Brain pericyte (primary cell): ENCODE results near the gene CD22.
"Not testable (repeated sequence)": the region's sequence is repeated elsewhere in the genome, so short reads cannot be mapped to it uniquely, and the experiment has no call there.

Source experiments
- DNase-seq: peaks from one replicate; pipeline ENCODE4 v3.0.0-alpha.2; 2012; ENCODE audit warnings: low read depth, low spot score

CD22 gene

GRCh38 chr19:35328851-35329285 is at the start of gene CD22:
Gene CD22 (plus strand): TSS chr19:35329187. CDS start chr19:35332041, 2,854 bp downstream.
- no peak for DNase-seq

- no peak for DNase-seq
Observed at GRCh38 chr19:35279374-35279773, 49.6 kb upstream of the CD22 start.

DNA sequence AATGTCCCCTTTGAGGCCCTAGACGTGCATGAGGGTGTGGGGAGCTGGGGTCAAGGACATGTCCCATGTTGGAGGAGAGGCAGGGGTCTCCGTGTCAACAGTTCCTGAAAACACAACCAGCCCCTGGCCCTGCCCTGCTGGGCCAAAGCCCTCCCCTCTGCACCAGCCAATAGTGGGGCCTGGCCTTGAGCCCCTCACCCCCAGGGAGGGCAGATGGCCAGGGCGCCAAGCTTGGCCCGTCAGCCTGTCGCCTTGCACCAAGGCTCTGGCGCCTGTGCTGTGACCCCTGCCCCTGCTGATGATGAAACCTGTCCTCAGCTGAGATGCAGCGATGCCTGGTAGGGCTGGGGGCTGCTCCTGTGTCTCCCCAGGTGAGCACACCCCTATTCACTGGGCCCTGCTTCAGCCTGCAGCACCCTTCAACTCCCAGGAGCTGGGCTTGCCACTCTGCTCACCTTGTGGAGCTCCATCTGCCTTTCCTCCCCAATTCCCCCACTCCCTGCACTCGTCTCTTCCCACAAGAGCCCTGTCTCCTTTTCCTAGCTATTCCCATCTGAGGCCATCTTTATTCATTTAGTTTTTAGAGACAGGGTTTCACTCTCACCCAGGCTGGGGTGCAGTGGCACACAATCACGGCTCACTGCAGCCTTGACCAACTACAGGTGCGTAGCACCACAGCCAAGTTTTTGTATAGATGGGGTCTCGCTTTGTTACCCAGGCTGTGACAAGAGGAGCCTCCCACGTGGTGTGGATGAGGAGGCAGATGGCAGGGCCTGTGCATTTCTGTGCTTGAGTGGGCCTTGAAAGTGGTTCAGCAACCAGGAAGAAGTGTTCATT is 48.8 kb upstream of the CD22 start:
- no peak for DNase-seq

GRCh38 chr19:35281303-35281702 is 47.7 kb upstream of the CD22 start:
- no peak for DNase-seq

GRCh38 chr19:35284153-35285094 is 44.6 kb upstream of the CD22 start:
- DNase-seq, result no peak

- DNase-seq, result no peak
Observed at GRCh38 chr19:35285095-35285449, 43.9 kb upstream of the CD22 start.

GRCh38 chr19:35285465-35285864 is 43.5 kb upstream of the CD22 start:
- DNase-seq, result not testable (repeated sequence)

GRCh38 chr19:35286101-35286500 is 42.9 kb upstream of the CD22 start:
- not testable (repeated sequence) for DNase-seq

- DNase-seq, result no peak
Observed at GRCh38 chr19:35287713-35288112, 41.3 kb upstream of the CD22 start.

DNA sequence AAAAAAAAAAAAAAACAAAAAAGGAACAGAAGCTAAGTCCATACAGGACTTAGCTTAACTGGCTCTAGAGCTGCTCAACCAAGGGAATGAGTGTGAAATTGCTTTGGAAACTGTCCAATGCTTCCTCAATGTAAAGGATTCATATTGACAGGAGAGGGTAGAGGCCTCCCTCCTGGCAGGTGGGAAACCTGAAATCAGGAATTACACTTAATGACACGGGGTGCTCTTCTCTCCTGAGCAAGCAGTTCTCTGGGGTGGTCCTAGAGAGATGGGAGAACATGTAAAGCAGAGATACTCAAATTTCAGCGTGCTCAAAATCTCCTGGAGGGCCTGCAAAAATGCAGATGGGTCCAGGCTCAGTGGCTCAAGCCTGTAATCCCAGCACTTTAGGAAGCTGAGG is 40.7 kb upstream of the CD22 start:
- no peak for DNase-seq

DNA sequence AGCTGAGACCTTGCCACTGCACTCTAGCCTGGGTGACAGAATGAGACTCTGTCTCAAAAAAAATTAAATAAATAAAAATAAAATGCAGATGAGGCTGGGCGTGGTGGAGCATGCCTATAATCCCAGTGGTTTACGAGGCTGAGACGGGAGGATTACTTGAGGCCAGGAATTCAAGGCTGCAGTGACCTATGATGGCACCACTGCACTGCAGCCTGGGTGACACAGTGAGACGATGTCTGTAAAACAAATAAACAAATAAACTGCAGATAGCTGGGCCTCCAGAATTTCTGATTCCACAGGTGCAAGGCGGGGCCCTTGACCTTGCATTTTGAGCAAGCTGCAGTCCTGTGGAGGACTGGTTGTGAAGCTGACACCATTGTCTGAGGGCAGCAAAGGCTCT is 40.1 kb upstream of the CD22 start:
- DNase-seq, result no peak

DNA sequence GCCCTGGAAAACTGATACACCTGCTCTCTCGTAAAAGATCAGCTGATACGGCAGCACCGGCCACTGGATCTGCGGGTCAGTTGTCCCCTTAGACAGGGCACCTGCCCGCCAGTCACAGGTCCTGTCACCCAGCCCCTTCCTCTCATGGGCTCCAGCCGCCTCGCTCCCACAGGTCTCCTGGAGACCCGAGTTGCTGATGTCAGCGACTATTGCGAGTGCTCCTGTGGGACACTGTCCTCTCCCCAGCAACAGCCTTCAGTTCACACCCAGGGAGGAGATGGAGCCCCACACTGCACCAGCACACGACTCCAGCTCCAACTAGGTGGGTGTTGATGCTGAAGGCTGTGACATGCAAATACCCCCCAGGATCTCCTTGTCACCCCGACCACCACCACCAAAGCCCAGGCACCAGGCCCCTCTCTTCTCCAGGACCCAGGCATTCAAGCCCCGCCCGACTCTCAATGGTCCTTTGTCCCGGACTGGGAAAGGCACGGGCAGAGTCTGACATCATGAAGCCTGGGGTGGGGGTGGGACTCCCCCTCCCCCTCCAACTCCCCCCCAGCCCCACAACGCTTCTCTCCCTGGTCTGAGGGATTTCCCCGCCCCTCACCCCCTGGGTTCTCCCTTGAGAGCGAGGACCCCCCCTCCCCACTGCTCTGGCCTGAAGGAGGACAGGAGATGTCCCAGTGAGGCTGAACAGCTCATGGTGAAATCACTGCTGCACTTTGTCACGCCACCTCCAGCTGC is 38.4 kb upstream of the CD22 start:
- no peak for DNase-seq

DNA sequence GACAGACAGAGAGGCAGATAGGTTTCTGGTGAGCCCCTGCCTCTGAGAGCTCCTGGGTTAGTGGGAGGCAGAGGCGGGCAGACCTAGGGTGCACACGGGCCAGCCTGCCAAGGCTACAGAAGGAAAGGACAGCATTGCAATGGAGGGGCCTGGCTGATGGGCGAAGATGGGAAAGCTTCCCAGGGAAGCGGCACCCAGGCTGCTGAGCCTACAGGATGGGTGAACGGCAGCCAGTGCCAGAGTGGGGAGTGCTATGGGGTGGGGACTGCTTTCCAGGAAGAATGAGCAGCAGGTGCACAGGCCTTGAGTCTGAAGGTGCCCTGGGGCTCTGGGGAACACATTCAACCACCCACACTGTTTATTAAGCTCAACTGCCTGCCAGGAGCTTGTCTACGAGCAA is 37.7 kb upstream of the CD22 start:
- no peak for DNase-seq

DNA sequence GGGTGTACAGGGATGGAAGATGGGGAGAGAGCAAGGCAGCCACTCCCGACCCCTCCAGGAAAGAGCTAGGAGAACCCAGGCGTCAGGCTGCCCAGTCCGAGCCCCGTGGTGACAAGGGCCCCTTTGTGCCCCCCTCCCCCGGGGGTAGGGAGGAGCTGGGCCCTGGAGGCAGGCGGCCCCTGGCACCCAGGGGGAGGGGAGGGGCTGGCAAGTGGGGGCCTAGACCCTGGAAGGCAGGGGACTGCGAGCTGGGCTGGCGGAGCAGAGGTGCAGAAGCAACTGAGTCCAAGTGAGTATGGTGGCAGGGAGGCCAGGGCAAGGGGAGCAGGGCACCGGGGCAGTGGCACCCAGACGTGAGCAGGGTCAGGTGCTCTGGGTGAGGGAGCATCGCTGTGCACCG is 37.1 kb upstream of the CD22 start, which contains the start of gene MAG:
TSS of gene MAG (plus strand) at position 246 of the 400 bp plus-strand sequence. CDS start 3,248 bp downstream, outside the sequence.
- DNase-seq, result no peak

GRCh38 chr19:35292421-35293362 is 36.3 kb upstream of the CD22 start:
- no peak for DNase-seq

DNA sequence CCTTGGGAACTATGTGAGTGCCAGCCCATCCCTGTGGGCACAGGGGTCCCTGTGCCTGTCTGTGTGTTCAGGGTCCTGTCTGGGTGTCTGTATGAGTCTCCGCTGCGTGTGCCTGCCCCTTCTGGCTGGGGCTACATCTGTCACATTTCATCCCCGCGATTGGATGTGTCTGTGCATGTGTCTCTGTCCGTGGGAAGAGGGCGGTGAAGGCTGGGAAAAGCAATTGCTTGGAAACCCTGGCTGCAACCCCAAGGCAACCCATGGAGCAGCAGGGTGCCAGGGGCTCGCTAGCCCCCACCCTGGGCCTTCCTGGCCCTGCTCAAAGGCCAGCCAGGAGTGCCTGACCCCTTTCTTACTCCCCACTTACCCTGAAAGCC is 35.6 kb upstream of the CD22 start:
- no peak for DNase-seq

- DNase-seq, result no peak
Observed at GRCh38 chr19:35293808-35294207, 35.2 kb upstream of the CD22 start.

- DNase-seq, result no peak
Observed at GRCh38 chr19:35294328-35294727, 34.7 kb upstream of the CD22 start.

DNA sequence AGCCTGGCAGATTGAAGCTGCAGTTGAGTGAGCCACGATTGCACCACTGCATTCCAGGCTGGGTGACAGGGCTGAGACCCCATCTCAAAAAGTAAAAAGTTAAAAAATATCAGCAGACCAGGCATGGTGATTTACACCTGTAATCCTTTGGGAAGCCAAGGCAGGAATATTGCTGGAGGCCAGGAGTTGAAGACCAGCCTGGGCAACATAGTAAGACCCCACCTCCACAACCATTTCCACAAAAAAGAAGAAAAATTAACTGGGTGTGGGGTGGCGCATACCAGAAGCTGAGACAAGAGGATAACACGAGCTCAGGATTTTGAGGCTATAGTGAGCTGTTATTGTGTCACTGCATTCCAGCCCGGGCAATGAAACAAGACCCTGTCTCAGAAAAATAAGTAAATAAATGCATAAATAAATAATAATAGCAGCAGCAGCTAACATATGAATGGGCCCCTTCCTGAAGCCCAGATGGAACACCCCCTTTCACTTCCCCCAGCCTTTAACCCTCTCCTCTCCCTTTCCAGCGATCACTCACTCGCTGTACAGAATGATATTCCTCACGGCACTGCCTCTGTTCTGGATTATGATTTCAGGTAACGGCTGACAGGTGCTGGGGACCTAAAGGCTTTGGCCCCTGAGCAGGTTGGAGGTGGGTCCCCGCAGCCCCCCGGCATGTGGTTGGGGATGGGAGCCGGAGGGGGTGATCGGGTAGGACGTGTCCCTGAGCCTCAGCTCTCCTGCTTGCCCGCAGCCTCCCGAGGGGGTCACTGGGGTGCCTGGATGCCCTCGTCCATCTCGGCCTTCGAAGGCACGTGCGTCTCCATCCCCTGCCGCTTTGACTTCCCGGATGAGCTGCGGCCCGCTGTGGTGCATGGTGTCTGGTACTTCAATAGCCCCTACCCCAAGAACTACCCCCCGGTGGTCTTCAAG is 33.9 kb upstream of the CD22 start:
- no peak for DNase-seq
